PC-3 (cell line): ENCODE data around the gene PLEKHB2.
"Not testable (repeated sequence)": the region's sequence is repeated elsewhere in the genome, so short reads cannot be mapped to it uniquely, and the experiment has no call there.

ENCODE experiments used
- CTCF ChIP-seq: fragments of 300-600 bp; sonication (generic); conservative IDR thresholded peaks from 2 replicates; pipeline ENCODE4 v1.5.1; 2017; ENCODE audit warnings: antibody characterized with exemption, low read depth, mild to moderate bottlenecking, low read length
- EZH2 ChIP-seq: fragments of 300-600 bp; sonication (generic); IDR thresholded peaks from one replicate; pipeline ENCODE4 v1.6.1; 2017; ENCODE audit warnings: antibody characterized with exemption, mild to moderate bottlenecking, low read length; ENCODE audit not compliant: unreplicated experiment
- EZH2phosphoT487 ChIP-seq: fragments of 300-600 bp; sonication (generic); IDR thresholded peaks from 2 replicates; pipeline ENCODE4 v1.6.1; 2018; ENCODE audit warnings: mild to moderate bottlenecking, antibody characterized with exemption, low read length, borderline replicate concordance

- not testable (repeated sequence) for TF ChIP-seq EZH2, CTCF, EZH2phosphoT487
These were observed 45.0 kb downstream of the PLEKHB2 start for GRCh38 chr2:131150109-131150508.
